Renal cortical epithelial cell (primary cell): Measurements from ENCODE around the gene C9orf153. TPM values are rescaled to one million over a fixed set of nuclear protein-coding genes. Genes with fewer than 3 reads are reported as not detected.
"Not testable (repeated sequence)": the region's sequence is repeated elsewhere in the genome, so short reads cannot be mapped to it uniquely, and the experiment has no call there.

Source experiments
- DNase-seq: peaks from one replicate; pipeline ENCODE4 v3.0.0-alpha.2; 2011; ENCODE audit warnings: low read depth
- total RNA-seq: library from RNA; depleted of rRNA; stranded (reverse); fragments of >200 nt; gene quantifications from 2 replicates; pipeline ENCODE4 v1.2.3, GENCODE V29; 2014

Gene C9orf153
- 0.15 TPM in 1 of 2 replicates, not detected in the other for total RNA-seq

- DNase-seq: no peak
These were observed at the start of gene C9orf153 for GRCh38 chr9:86259557-86259956. Gene C9orf153 (minus strand): TSS chr9:86259657. CDS start chr9:86229603, 30,054 bp downstream.

- DNase-seq: no peak
These were observed 49.2 kb upstream of the C9orf153 start for GRCh38 chr9:86308687-86309086.

GRCh38 chr9:86304236-86304730 lies 44.8 kb upstream of the C9orf153 start:
- DNase-seq: no peak

GRCh38 chr9:86303316-86303975 lies 44.0 kb upstream of the C9orf153 start:
- DNase-seq: peak; percentile 43

GRCh38 chr9:86301686-86302085 lies 42.2 kb upstream of the C9orf153 start:
- DNase-seq: peak; percentile 21

GRCh38 chr9:86300701-86301100 lies 41.2 kb upstream of the C9orf153 start:
- no peak for DNase-seq

GRCh38 chr9:86298873-86299272 lies 39.4 kb upstream of the C9orf153 start:
- no peak for DNase-seq

- not testable (repeated sequence) for DNase-seq
These were observed 30.9 kb upstream of the C9orf153 start for GRCh38 chr9:86290341-86290740.

- DNase-seq: no peak
These were observed 29.2 kb upstream of the C9orf153 start for GRCh38 chr9:86288499-86289198.

GRCh38 chr9:86287013-86287412 lies 27.6 kb upstream of the C9orf153 start:
- DNase-seq: peak; percentile 69

- no peak for DNase-seq
These were observed 26.8 kb upstream of the C9orf153 start for GRCh38 chr9:86286278-86286677.

- DNase-seq: no peak
These were observed 25.8 kb upstream of the C9orf153 start for GRCh38 chr9:86285261-86285660.

GRCh38 chr9:86282979-86283535 lies 23.6 kb upstream of the C9orf153 start:
- peak; percentile 93 for DNase-seq

- peak; percentile 72 for DNase-seq
These were observed 22.9 kb upstream of the C9orf153 start, which contains the start of gene ISCA1 for GRCh38 chr9:86282077-86282978. Gene ISCA1 (minus strand): TSS chr9:86282538. CDS start chr9:86282458, 80 bp downstream.

- no peak for DNase-seq
These were observed 22.2 kb upstream of the C9orf153 start for GRCh38 chr9:86281593-86282076.

- DNase-seq: no peak
These were observed 21.1 kb upstream of the C9orf153 start for GRCh38 chr9:86280580-86280979.

- no peak for DNase-seq
These were observed 20.4 kb upstream of the C9orf153 start for GRCh38 chr9:86279839-86280238.

- DNase-seq: no peak
These were observed 17.6 kb upstream of the C9orf153 start for GRCh38 chr9:86277072-86277471.

GRCh38 chr9:86275962-86276361 lies 16.5 kb upstream of the C9orf153 start:
- no peak for DNase-seq

- DNase-seq: no peak
These were observed 15.6 kb upstream of the C9orf153 start for GRCh38 chr9:86274821-86275643.

GRCh38 chr9:86272221-86272620 lies 12.8 kb upstream of the C9orf153 start:
- DNase-seq: no peak
